ENCODE results near the gene ORM1. TPM values are rescaled to one million over a fixed set of nuclear protein-coding genes. Genes with fewer than 3 reads are reported as not detected.

Gene ORM1
- total and polyA plus RNA-seq, 2 donors (not counting 3 experiments of a cell fraction or from before 2014, with no cell fraction given): not detected

GRCh38 chr9:114274217-114274616 lies 48.7 kb upstream of the ORM1 start:
- TF ChIP-seq CTCF (IDR thresholded peaks at IDR 0.05; ENCODE audit: extremely low read depth in 1 of 2, insufficient read depth in 1 of 2, low read depth in 1 of 2, low read length in 2 of 2): no peak
- Histone ChIP-seq H4K20me1 (replicated peaks; ENCODE audit: control insufficient read depth, extremely low read depth, insufficient read depth, low read length) (no peaks in the 10 kb centered on the region), H3K36me3 (ENCODE audit: control insufficient read depth in 2 of 2, extremely low read depth in 1 of 2, insufficient read depth in 2 of 2, low read length in 2 of 2) (no peaks in the 10 kb centered on the region), H3K9ac (replicated peaks; ENCODE audit: extremely low read depth, insufficient read depth, low read length) (no peak overlapping the region), H3K27me3 (ENCODE audit: control insufficient read depth in 2 of 2, insufficient read depth in 2 of 2, low read length in 2 of 2) (no peaks in the 10 kb centered on the region), H3K9me3 (replicated peaks; ENCODE audit: control insufficient read depth, insufficient read depth, low read length) (no peaks in the 10 kb centered on the region), H3K4me2 (ENCODE audit: insufficient read depth, low read length) (no peak overlapping the region), H2AFZ (ENCODE audit: low read depth, low read length) (no peak overlapping the region), H3K4me3 (replicated peaks in 1 of 3; ENCODE audit: insufficient read depth in 1 of 3, low read depth in 1 of 3, low read length in 3 of 3) (no peak overlapping the region), H3K27ac (ENCODE audit: insufficient read depth, low read depth, low read length) (no peak overlapping the region), H3K9me1 (replicated peaks; ENCODE audit: control insufficient read depth, extremely low read depth, insufficient read depth, low read length) (no peaks in the 10 kb centered on the region), H3K4me1 (ENCODE audit: control insufficient read depth, extremely low read depth, insufficient read depth, low read length) (peaks cover 2% of the 10 kb centered on the region), H3K79me2 (ENCODE audit: control insufficient read depth, insufficient read depth, low read length) (no peaks in the 10 kb centered on the region)
- ChIA-PET CTCF (interaction anchor here (1.6 to 8.9 kb wide), 4 partner anchors 17 to 192 kb away, joined by 5 to 83 read pairs (median 24); no protein-coding TSS in a partner anchor), POLR2A (interaction anchor here (0.7 kb wide), 1 partner anchor 140 kb away, joined by 7 read pairs; no protein-coding TSS in a partner anchor)
- FAIRE-seq (no peak), DNase-seq (ENCODE audit: low read depth, low spot score) (no peak)
- dilution Hi-C loops (cut with MboI; ENCODE audit: extremely low pct_ligation_motif_present, low sequenced_read_pairs): no loop called here
- BruUV-seq (replicated peaks): no TSS peak
- intact Hi-C loops (cut with micrococcal nuclease): no loop called here

GRCh38 chr9:114275246-114276004 lies 47.5 kb upstream of the ORM1 start:
- intact Hi-C loops (cut with micrococcal nuclease): no loop called here
- no peak overlapping the region for H3K4me2 ChIP-seq (ENCODE audit: insufficient read depth, low read length)
- dilution Hi-C loops (cut with MboI; ENCODE audit: extremely low pct_ligation_motif_present, low sequenced_read_pairs): loop anchor here (25.0 kb wide), 1 partner anchor 188 kb away; the partner anchor contains the start of genes AMBP and KIF12
- no TSS peak for BruUV-seq (replicated peaks)
- no peaks in the 10 kb centered on the region for H3K9me1 ChIP-seq (replicated peaks; ENCODE audit: control insufficient read depth, extremely low read depth, insufficient read depth, low read length)
- H3K9ac ChIP-seq (replicated peaks; ENCODE audit: extremely low read depth, insufficient read depth, low read length): no peak overlapping the region
- no peak for TF ChIP-seq MYC (IDR thresholded peaks at IDR 0.05; ENCODE audit: low read depth, low read length)
- TF ChIP-seq GATA2 (IDR thresholded peaks at IDR 0.05; ENCODE audit: insufficient read depth, insufficient read length, low read depth, low read length): no peak
- no peak for TF ChIP-seq FOS (IDR thresholded peaks at IDR 0.05; ENCODE audit: borderline replicate concordance, insufficient read depth, low read length)
- TF ChIP-seq EZH2 (IDR thresholded peaks at IDR 0.05; ENCODE audit: borderline replicate concordance, low read depth, low read length, severe bottlenecking): no peak
- no peak overlapping the region for H3K27ac ChIP-seq (ENCODE audit: insufficient read depth, low read depth, low read length)
- no peaks in the 10 kb centered on the region for H3K36me3 ChIP-seq (ENCODE audit: control insufficient read depth in 2 of 2, extremely low read depth in 1 of 2, insufficient read depth in 2 of 2, low read length in 2 of 2)
- no peaks in the 10 kb centered on the region for H3K79me2 ChIP-seq (ENCODE audit: control insufficient read depth, insufficient read depth, low read length)
- H3K4me3 ChIP-seq (replicated peaks in 1 of 3; ENCODE audit: insufficient read depth in 1 of 3, low read depth in 1 of 3, low read length in 3 of 3): no peak overlapping the region
- H3K4me1 ChIP-seq (ENCODE audit: control insufficient read depth, extremely low read depth, insufficient read depth, low read length): peaks cover 2% of the 10 kb centered on the region
- no peak overlapping the region for H2AFZ ChIP-seq (ENCODE audit: low read depth, low read length)
- H4K20me1 ChIP-seq (replicated peaks; ENCODE audit: control insufficient read depth, extremely low read depth, insufficient read depth, low read length): no peaks in the 10 kb centered on the region
- FAIRE-seq (no peak), DNase-seq (ENCODE audit: low read depth, low spot score) (no peak)
- POLR2A ChIA-PET: no interaction called here
- no peaks in the 10 kb centered on the region for H3K9me3 ChIP-seq (replicated peaks; ENCODE audit: control insufficient read depth, insufficient read depth, low read length)
- CTCF ChIA-PET: interaction anchor here (1.6 to 8.9 kb wide), 4 partner anchors 15 to 193 kb away, joined by 3 to 83 read pairs (median 24); no protein-coding TSS in a partner anchor
- H3K27me3 ChIP-seq (ENCODE audit: control insufficient read depth in 2 of 2, insufficient read depth in 2 of 2, low read length in 2 of 2): no peaks in the 10 kb centered on the region
